Measurements from ENCODE around the gene KLC4. TPM values are rescaled to one million over a fixed set of nuclear protein-coding genes. Genes with fewer than 3 reads are reported as not detected.

KLC4 gene
- polyA plus RNA-seq, 2 donors: 8.4 to 15.3 TPM

DNA sequence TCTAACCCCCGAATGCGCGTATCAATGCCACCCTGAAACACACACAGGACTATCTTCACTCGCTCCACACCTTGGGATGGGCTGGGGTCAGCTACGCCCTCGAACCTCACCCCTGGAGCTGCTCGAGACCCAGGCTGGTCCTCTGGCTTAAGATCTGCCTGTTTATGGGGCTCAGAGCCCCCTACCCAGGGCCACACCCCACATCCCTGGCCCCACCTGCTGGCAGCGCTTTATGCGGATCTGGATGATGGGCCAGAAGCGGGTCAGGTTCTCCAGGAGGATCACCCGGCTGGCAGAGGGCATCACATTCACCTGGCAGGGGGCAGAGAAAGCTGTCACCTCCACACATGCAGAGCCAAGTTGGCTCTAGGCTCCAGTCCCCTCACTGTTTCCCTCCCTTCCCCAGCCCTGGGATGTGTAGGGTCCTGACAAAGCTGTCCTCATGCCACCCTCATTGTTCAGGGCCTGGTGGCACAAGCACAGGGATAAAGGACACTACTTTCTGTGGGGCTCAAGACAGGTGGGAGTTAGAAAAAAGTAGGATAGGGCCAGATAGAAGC, 14.0 kb upstream of the KLC4 start:
- no peaks in the 10 kb centered on the region for H3K4me1 ChIP-seq (ENCODE audit: control insufficient read depth in 2 of 2, insufficient read depth in 2 of 2, low read length in 1 of 2)
- no peak overlapping the region for H3K27ac ChIP-seq (ENCODE audit: low read depth in 2 of 2, low read length in 1 of 2)
- no peak overlapping the region for H3K4me3 ChIP-seq (ENCODE audit: low read depth in 1 of 2, low read length in 2 of 2)
- WGBS, 2 donors: 92 to 94% methylated on average over 11 of the region's 11 CpGs
- no peaks in the 10 kb centered on the region for H3K27me3 ChIP-seq (ENCODE audit: control insufficient read depth in 1 of 2, insufficient read depth in 2 of 2, low read length in 2 of 2)
- H3K36me3 ChIP-seq (ENCODE audit: control insufficient read depth in 2 of 2, insufficient read depth in 2 of 2, low read length in 1 of 2): peaks cover 13 to 44% of the 10 kb centered on the region in 2 donors
- no peaks in the 10 kb centered on the region for H3K9me3 ChIP-seq (ENCODE audit: control insufficient read depth in 2 of 2, insufficient read depth in 1 of 2, low read depth in 1 of 2, low read length in 1 of 2)

GRCh38 chr6:43047998-43048397, 11.4 kb upstream of the KLC4 start:
- 90 to 93% methylated on average over 7 of the region's 7 CpGs for WGBS, 2 donors
- peaks cover 0 to 9% of the 10 kb centered on the region in 2 donors for H3K4me1 ChIP-seq (ENCODE audit: control insufficient read depth in 2 of 2, insufficient read depth in 2 of 2, low read length in 1 of 2)
- H3K4me3 ChIP-seq (ENCODE audit: low read depth in 1 of 2, low read length in 2 of 2): no peak overlapping the region
- no peak overlapping the region for H3K27ac ChIP-seq (ENCODE audit: low read depth in 2 of 2, low read length in 1 of 2)
- no peaks in the 10 kb centered on the region for H3K27me3 ChIP-seq (ENCODE audit: control insufficient read depth in 1 of 2, insufficient read depth in 2 of 2, low read length in 2 of 2)
- no peaks in the 10 kb centered on the region for H3K9me3 ChIP-seq (ENCODE audit: control insufficient read depth in 2 of 2, insufficient read depth in 1 of 2, low read depth in 1 of 2, low read length in 1 of 2)
- peaks cover 10 to 36% of the 10 kb centered on the region in 2 donors for H3K36me3 ChIP-seq (ENCODE audit: control insufficient read depth in 2 of 2, insufficient read depth in 2 of 2, low read length in 1 of 2)

DNA sequence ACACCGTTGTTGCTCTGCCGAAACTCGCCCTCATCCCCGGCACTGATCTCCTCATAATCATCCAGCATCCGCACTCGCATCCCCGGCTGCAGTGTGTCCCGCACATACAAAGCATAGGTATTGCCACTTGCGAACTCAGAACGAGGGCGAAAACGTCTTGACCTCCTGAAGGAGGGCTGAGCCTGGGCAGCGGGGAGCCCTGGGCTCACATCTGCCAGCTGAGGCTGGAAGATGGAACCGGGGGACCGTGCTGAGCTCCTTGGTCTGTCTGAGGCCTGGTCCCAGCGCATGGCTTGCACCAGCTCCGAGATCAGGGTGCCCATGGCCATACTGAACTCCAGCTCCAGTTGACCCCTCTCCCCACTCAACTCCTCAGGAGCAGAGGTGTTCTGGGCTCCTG, 8.4 kb upstream of the KLC4 start:
- peaks cover 5 to 25% of the 10 kb centered on the region in 2 donors for H3K36me3 ChIP-seq (ENCODE audit: control insufficient read depth in 2 of 2, insufficient read depth in 2 of 2, low read length in 1 of 2)
- H3K4me1 ChIP-seq (ENCODE audit: control insufficient read depth in 2 of 2, insufficient read depth in 2 of 2, low read length in 1 of 2): peaks cover 0 to 11% of the 10 kb centered on the region in 2 donors
- H3K4me3 ChIP-seq (ENCODE audit: low read depth in 1 of 2, low read length in 2 of 2): no peak overlapping the region
- no peaks in the 10 kb centered on the region for H3K9me3 ChIP-seq (ENCODE audit: control insufficient read depth in 2 of 2, insufficient read depth in 1 of 2, low read depth in 1 of 2, low read length in 1 of 2)
- H3K27me3 ChIP-seq (ENCODE audit: control insufficient read depth in 1 of 2, insufficient read depth in 2 of 2, low read length in 2 of 2): no peaks in the 10 kb centered on the region
- WGBS, 2 donors: 95 to 96% methylated on average over 17 of the region's 17 CpGs
- H3K27ac ChIP-seq (ENCODE audit: low read depth in 2 of 2, low read length in 1 of 2): no peak overlapping the region

DNA sequence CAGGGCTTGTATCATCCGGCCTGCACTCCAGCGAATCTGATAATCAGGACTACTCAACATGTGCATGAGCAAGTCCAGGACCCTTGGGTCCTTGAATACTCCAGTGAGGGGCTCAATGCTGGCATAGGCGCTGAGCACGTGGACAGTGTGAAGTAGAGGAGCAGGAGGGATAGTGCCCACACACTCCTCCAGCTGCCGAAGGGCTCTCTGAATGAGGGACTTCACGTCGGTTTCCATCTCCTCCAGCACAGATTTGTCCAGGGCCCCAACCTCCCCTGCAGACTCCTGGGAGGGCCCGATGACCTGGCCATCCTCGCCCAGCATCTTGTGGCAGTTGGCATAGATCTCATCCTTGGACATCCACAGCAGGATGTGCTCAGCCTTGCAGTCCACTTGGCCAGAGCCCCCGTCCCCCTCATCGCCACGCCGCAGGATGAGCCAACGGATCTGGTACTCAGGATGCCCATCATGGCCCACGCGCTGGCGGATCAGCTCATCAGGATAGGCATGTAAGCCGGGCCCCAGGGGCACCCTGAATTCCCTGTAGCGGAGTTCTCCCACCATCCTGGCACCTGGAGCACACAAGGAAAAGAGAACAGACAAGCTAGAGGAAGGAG, 7.1 kb upstream of the KLC4 start:
- H3K4me3 ChIP-seq (ENCODE audit: low read depth in 1 of 2, low read length in 2 of 2): no peak overlapping the region
- peaks cover 5 to 17% of the 10 kb centered on the region in 2 donors for H3K36me3 ChIP-seq (ENCODE audit: control insufficient read depth in 2 of 2, insufficient read depth in 2 of 2, low read length in 1 of 2)
- H3K9me3 ChIP-seq (ENCODE audit: control insufficient read depth in 2 of 2, insufficient read depth in 1 of 2, low read depth in 1 of 2, low read length in 1 of 2): no peaks in the 10 kb centered on the region
- peaks cover 0 to 11% of the 10 kb centered on the region in 2 donors for H3K4me1 ChIP-seq (ENCODE audit: control insufficient read depth in 2 of 2, insufficient read depth in 2 of 2, low read length in 1 of 2)
- H3K27me3 ChIP-seq (ENCODE audit: control insufficient read depth in 1 of 2, insufficient read depth in 2 of 2, low read length in 2 of 2): no peaks in the 10 kb centered on the region
- WGBS, 2 donors: 88 to 89% methylated on average over 19 of the region's 19 CpGs
- no peak overlapping the region for H3K27ac ChIP-seq (ENCODE audit: low read depth in 2 of 2, low read length in 1 of 2)

GRCh38 chr6:43052842-43053544, 6.4 kb upstream of the KLC4 start:
- WGBS, 2 donors: 13 to 17% methylated on average over 22 of the region's 22 CpGs
- Histone ChIP-seq H3K4me3 (ENCODE audit: low read depth in 1 of 2, low read length in 2 of 2) (peak overlapping the region; percentile 65 to 87), H3K9me3 (ENCODE audit: control insufficient read depth in 2 of 2, insufficient read depth in 1 of 2, low read depth in 1 of 2, low read length in 1 of 2) (no peaks in the 10 kb centered on the region), H3K36me3 (ENCODE audit: control insufficient read depth in 2 of 2, insufficient read depth in 2 of 2, low read length in 1 of 2) (peaks cover 4 to 17% of the 10 kb centered on the region in 2 donors), H3K4me1 (ENCODE audit: control insufficient read depth in 2 of 2, insufficient read depth in 2 of 2, low read length in 1 of 2) (peaks cover 0 to 11% of the 10 kb centered on the region in 2 donors), H3K27ac (ENCODE audit: low read depth in 2 of 2, low read length in 1 of 2) (peak overlapping the region; percentile 83 to 97), H3K27me3 (ENCODE audit: control insufficient read depth in 1 of 2, insufficient read depth in 2 of 2, low read length in 2 of 2) (no peaks in the 10 kb centered on the region)

GRCh38 chr6:43053545-43054205, 5.8 kb upstream of the KLC4 start, which contains the start of gene CUL7:
Gene CUL7, minus strand, starts transcription at chr6:43053851. Its CDS starts 1,063 bp downstream, at chr6:43052788.
- H3K9me3 ChIP-seq (ENCODE audit: control insufficient read depth in 2 of 2, insufficient read depth in 1 of 2, low read depth in 1 of 2, low read length in 1 of 2): no peaks in the 10 kb centered on the region
- peaks cover 0 to 13% of the 10 kb centered on the region in 2 donors for H3K4me1 ChIP-seq (ENCODE audit: control insufficient read depth in 2 of 2, insufficient read depth in 2 of 2, low read length in 1 of 2)
- H3K36me3 ChIP-seq (ENCODE audit: control insufficient read depth in 2 of 2, insufficient read depth in 2 of 2, low read length in 1 of 2): peaks cover 0 to 15% of the 10 kb centered on the region in 2 donors
- H3K4me3 ChIP-seq (ENCODE audit: low read depth in 1 of 2, low read length in 2 of 2): peak within 1 kb of the TSS; percentile 65 to 87
- H3K27ac ChIP-seq (ENCODE audit: low read depth in 2 of 2, low read length in 1 of 2): peak within 1 kb of the TSS; percentile 83 to 97
- WGBS, 2 donors: 1 to 3% methylated on average over 26 to 45 of the region's 45 CpGs
- H3K27me3 ChIP-seq (ENCODE audit: control insufficient read depth in 1 of 2, insufficient read depth in 2 of 2, low read length in 2 of 2): no peaks in the 10 kb centered on the region

DNA sequence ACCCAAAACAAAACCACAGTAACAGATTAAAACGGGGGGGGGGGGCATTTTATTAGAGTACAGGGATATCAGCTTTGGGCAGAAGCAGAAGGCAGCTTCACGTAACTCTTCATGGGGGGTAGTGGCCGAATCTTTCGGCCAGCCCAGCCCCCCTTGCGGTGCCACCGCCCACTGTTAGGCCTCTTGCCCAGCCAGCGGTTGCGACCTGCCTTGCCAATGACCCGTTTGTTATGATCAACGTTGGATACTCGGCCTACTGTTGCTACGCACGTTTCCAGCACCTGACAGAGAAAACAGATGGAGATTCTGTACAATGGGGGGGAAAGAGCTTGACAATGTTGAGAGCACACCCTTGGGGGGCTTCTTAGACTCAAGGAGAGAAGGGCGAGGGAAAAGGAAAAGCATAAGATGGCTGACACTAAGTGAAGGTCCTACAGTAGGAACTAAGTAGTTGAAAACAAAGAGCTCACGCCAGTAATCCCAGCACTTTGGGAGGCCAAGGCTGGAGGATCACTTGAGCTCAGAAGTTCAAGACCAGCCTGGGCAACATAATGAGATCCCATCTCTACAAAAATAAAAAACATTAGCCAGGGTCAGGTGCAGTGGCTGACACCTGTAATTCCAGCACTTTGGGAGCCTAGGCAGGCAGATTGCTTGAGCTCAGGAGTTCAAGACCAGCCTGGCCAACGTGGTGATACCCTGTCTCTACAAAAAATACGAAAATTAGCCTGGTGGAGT, 5.1 kb upstream of the KLC4 start:
- peak overlapping the region; percentile 83 to 97 for H3K27ac ChIP-seq (ENCODE audit: low read depth in 2 of 2, low read length in 1 of 2)
- WGBS, 2 donors: 62 to 68% methylated on average over 17 of the region's 17 CpGs
- peaks cover 0 to 13% of the 10 kb centered on the region in 2 donors for H3K4me1 ChIP-seq (ENCODE audit: control insufficient read depth in 2 of 2, insufficient read depth in 2 of 2, low read length in 1 of 2)
- peak overlapping the region in 1 of 2 donors; percentile 87 for H3K4me3 ChIP-seq (ENCODE audit: low read depth in 1 of 2, low read length in 2 of 2)
- peaks cover 0 to 15% of the 10 kb centered on the region in 2 donors for H3K36me3 ChIP-seq (ENCODE audit: control insufficient read depth in 2 of 2, insufficient read depth in 2 of 2, low read length in 1 of 2)
- no peaks in the 10 kb centered on the region for H3K9me3 ChIP-seq (ENCODE audit: control insufficient read depth in 2 of 2, insufficient read depth in 1 of 2, low read depth in 1 of 2, low read length in 1 of 2)
- H3K27me3 ChIP-seq (ENCODE audit: control insufficient read depth in 1 of 2, insufficient read depth in 2 of 2, low read length in 2 of 2): no peaks in the 10 kb centered on the region

DNA sequence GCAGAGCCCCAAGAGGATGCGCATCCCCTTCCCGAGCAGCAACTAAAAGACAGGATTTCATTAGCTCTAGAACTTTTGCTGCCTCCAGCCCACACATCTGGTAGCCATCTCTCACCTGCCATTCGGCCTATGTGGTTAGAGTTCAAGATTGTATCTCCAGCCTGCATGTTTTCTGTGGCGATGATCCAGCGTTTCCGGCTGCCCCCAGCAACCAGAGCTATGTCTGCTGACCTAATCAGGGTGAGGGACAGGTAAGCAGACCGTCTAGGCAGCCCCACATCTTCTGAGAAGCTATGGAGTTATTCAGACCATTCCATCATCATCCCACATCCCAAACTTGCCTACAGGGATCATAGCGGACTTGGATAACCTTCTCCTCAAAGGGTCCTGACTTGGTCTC, 3.5 kb upstream of the KLC4 start:
- Histone ChIP-seq H3K27ac (ENCODE audit: low read depth in 2 of 2, low read length in 1 of 2) (no peak overlapping the region), H3K4me1 (ENCODE audit: control insufficient read depth in 2 of 2, insufficient read depth in 2 of 2, low read length in 1 of 2) (peaks cover 0 to 13% of the 10 kb centered on the region in 2 donors), H3K4me3 (ENCODE audit: low read depth in 1 of 2, low read length in 2 of 2) (no peak overlapping the region), H3K9me3 (ENCODE audit: control insufficient read depth in 2 of 2, insufficient read depth in 1 of 2, low read depth in 1 of 2, low read length in 1 of 2) (no peaks in the 10 kb centered on the region), H3K27me3 (ENCODE audit: control insufficient read depth in 1 of 2, insufficient read depth in 2 of 2, low read length in 2 of 2) (no peaks in the 10 kb centered on the region), H3K36me3 (ENCODE audit: control insufficient read depth in 2 of 2, insufficient read depth in 2 of 2, low read length in 1 of 2) (peaks cover 0 to 12% of the 10 kb centered on the region in 2 donors)
- 87 to 88% methylated on average over 8 of the region's 8 CpGs for WGBS, 2 donors

DNA sequence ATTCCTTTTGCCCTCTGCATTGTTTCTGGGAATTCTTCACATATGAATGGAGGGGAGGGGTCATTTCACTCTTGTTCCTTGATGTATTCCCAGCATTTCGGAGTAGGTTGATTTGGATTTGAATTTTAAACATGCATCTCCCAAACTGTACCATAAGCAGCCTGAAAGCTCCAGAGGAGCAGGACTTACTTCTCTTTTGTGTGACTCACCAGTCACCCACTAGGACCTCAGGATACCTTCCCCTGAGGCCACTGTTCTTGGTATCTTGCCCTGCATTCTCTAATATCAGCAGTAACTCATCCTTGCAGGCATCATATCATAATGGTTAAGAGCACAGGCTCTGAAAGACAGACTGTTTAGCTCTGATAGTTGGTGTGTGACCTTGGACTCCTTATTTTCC, 900 bp upstream of the KLC4 start:
- Histone ChIP-seq H3K27me3 (ENCODE audit: control insufficient read depth in 1 of 2, insufficient read depth in 2 of 2, low read length in 2 of 2) (no peaks in the 10 kb centered on the region), H3K27ac (ENCODE audit: low read depth in 2 of 2, low read length in 1 of 2) (no peak overlapping the region), H3K4me3 (ENCODE audit: low read depth in 1 of 2, low read length in 2 of 2) (peak overlapping the region in 1 of 2 donors; percentile 98), H3K36me3 (ENCODE audit: control insufficient read depth in 2 of 2, insufficient read depth in 2 of 2, low read length in 1 of 2) (peaks cover 0 to 18% of the 10 kb centered on the region in 2 donors), H3K4me1 (ENCODE audit: control insufficient read depth in 2 of 2, insufficient read depth in 2 of 2, low read length in 1 of 2) (peaks cover 0 to 2% of the 10 kb centered on the region in 2 donors), H3K9me3 (ENCODE audit: control insufficient read depth in 2 of 2, insufficient read depth in 1 of 2, low read depth in 1 of 2, low read length in 1 of 2) (no peaks in the 10 kb centered on the region)
- WGBS, 2 donors: 50 to 58% methylated on average over 1 of the region's 1 CpG
